D721Med (cell line): ENCODE data around the gene GSAP.

ENCODE experiments used
- DNase-seq: peaks from one replicate; pipeline ENCODE4 v3.0.0; 2011; ENCODE audit warnings: low spot score; ENCODE audit not compliant: insufficient read length
- FAIRE-seq: peaks from 2 replicates; lab custom pipeline; 2011; peaks lifted over from hg19 to GRCh38; lab: Jason Lieb, UNC
- CTCF ChIP-seq: IDR thresholded peaks from 2 replicates; pipeline ENCODE4 v1.5.1; 2012; ENCODE audit warnings: mild to moderate bottlenecking, control low read depth; ENCODE audit not compliant: insufficient read depth; ENCODE audit errors: missing control alignments

Gene GSAP

GRCh38 chr7:77262316-77262715 lies 153.8 kb downstream of the GSAP start:
- TF ChIP-seq CTCF = no peak
- FAIRE-seq = no peak

More at GRCh38 chr7:77262316-77262715, 153.8 kb downstream of the GSAP start:
- DNase-seq = no peak
